ENCODE results near the gene TAF11L12.
"Not testable (repeated sequence)": the region's sequence is repeated elsewhere in the genome, so short reads cannot be mapped to it uniquely, and the experiment has no call there.

The TAF11L12 gene

GRCh38 chr5:17610092-17610491 lies at the start of gene TAF11L12:
Gene TAF11L12 (plus strand): TSS chr5:17610392.
- not testable (repeated sequence) for H3K36me3 ChIP-seq (replicated peaks; ENCODE audit: low read depth, low read length); H3K27me3 ChIP-seq (ENCODE audit: low read depth, low read length); H3K79me2 ChIP-seq (ENCODE audit: low read length); H3K27ac ChIP-seq (ENCODE audit: low read length); H3K4me1 ChIP-seq (ENCODE audit: low read length); H3K4me3 ChIP-seq (ENCODE audit: low read length); H2AFZ ChIP-seq (ENCODE audit: low read depth, low read length); H4K20me1 ChIP-seq (ENCODE audit: insufficient read depth, low read length); H3K9ac ChIP-seq (ENCODE audit: low read length); H3K4me2 ChIP-seq (ENCODE audit: low read length); H3K9me3 ChIP-seq (ENCODE audit: insufficient read depth, low read length)

- not testable (repeated sequence) for H2AFZ ChIP-seq (ENCODE audit: low read depth, low read length); H3K4me3 ChIP-seq (ENCODE audit: low read length); H3K9me3 ChIP-seq (ENCODE audit: insufficient read depth, low read length); H3K4me2 ChIP-seq (ENCODE audit: low read length); H3K27ac ChIP-seq (ENCODE audit: low read length); H3K9ac ChIP-seq (ENCODE audit: low read length); H3K36me3 ChIP-seq (replicated peaks; ENCODE audit: low read depth, low read length); H3K27me3 ChIP-seq (ENCODE audit: low read depth, low read length); H3K79me2 ChIP-seq (ENCODE audit: low read length); H3K4me1 ChIP-seq (ENCODE audit: low read length); H4K20me1 ChIP-seq (ENCODE audit: insufficient read depth, low read length)
Measured at GRCh38 chr5:17585658-17586057, 24.5 kb upstream of the TAF11L12 start, which contains the start of gene TAF11L7. Gene TAF11L7 (minus strand): TSS chr5:17585758.

- H3K79me2 ChIP-seq (ENCODE audit: low read length) = not testable (repeated sequence)
Measured at GRCh38 chr5:17590860-17591259, 19.3 kb upstream of the TAF11L12 start, which contains the start of gene TAF11L8. Gene TAF11L8 (minus strand): TSS chr5:17590960.

GRCh38 chr5:17594255-17594654 lies 15.9 kb upstream of the TAF11L12 start, which contains the start of gene TAF11L9:
Gene TAF11L9 (minus strand): TSS chr5:17594394.
- not testable (repeated sequence) for H3K9ac ChIP-seq (ENCODE audit: low read length); H3K9me3 ChIP-seq (ENCODE audit: insufficient read depth, low read length); H3K4me3 ChIP-seq (ENCODE audit: low read length); H3K27me3 ChIP-seq (ENCODE audit: low read depth, low read length); H4K20me1 ChIP-seq (ENCODE audit: insufficient read depth, low read length); H3K4me2 ChIP-seq (ENCODE audit: low read length); H3K27ac ChIP-seq (ENCODE audit: low read length); H3K4me1 ChIP-seq (ENCODE audit: low read length); H3K79me2 ChIP-seq (ENCODE audit: low read length); H2AFZ ChIP-seq (ENCODE audit: low read depth, low read length); H3K36me3 ChIP-seq (replicated peaks; ENCODE audit: low read depth, low read length)

More at GRCh38 chr5:17590860-17591259, 19.3 kb upstream of the TAF11L12 start, which contains the start of gene TAF11L8:
- not testable (repeated sequence) for H3K4me2 ChIP-seq (ENCODE audit: low read length); H2AFZ ChIP-seq (ENCODE audit: low read depth, low read length); H4K20me1 ChIP-seq (ENCODE audit: insufficient read depth, low read length); H3K9ac ChIP-seq (ENCODE audit: low read length); H3K36me3 ChIP-seq (replicated peaks; ENCODE audit: low read depth, low read length); H3K27ac ChIP-seq (ENCODE audit: low read length); H3K9me3 ChIP-seq (ENCODE audit: insufficient read depth, low read length); H3K4me3 ChIP-seq (ENCODE audit: low read length); H3K4me1 ChIP-seq (ENCODE audit: low read length); H3K27me3 ChIP-seq (ENCODE audit: low read depth, low read length)

GRCh38 chr5:17597728-17598127 lies 12.5 kb upstream of the TAF11L12 start, which contains the start of gene TAF11L10:
Gene TAF11L10 (minus strand): TSS chr5:17597828.
- H3K27me3 ChIP-seq (ENCODE audit: low read depth, low read length); H3K4me1 ChIP-seq (ENCODE audit: low read length); H3K4me2 ChIP-seq (ENCODE audit: low read length); H2AFZ ChIP-seq (ENCODE audit: low read depth, low read length); H3K4me3 ChIP-seq (ENCODE audit: low read length); H3K36me3 ChIP-seq (replicated peaks; ENCODE audit: low read depth, low read length); H3K9ac ChIP-seq (ENCODE audit: low read length); H3K79me2 ChIP-seq (ENCODE audit: low read length); H4K20me1 ChIP-seq (ENCODE audit: insufficient read depth, low read length); H3K27ac ChIP-seq (ENCODE audit: low read length); H3K9me3 ChIP-seq (ENCODE audit: insufficient read depth, low read length): not testable (repeated sequence)

- not testable (repeated sequence) for H3K27ac ChIP-seq (ENCODE audit: low read length); H3K4me3 ChIP-seq (ENCODE audit: low read length); H3K36me3 ChIP-seq (replicated peaks; ENCODE audit: low read depth, low read length); H3K79me2 ChIP-seq (ENCODE audit: low read length); H3K9ac ChIP-seq (ENCODE audit: low read length); H3K4me2 ChIP-seq (ENCODE audit: low read length); H2AFZ ChIP-seq (ENCODE audit: low read depth, low read length); H4K20me1 ChIP-seq (ENCODE audit: insufficient read depth, low read length); H3K9me3 ChIP-seq (ENCODE audit: insufficient read depth, low read length); H3K27me3 ChIP-seq (ENCODE audit: low read depth, low read length); H3K4me1 ChIP-seq (ENCODE audit: low read length)
Measured at GRCh38 chr5:17603880-17604279, 6.3 kb upstream of the TAF11L12 start, which contains the start of gene TAF11L11. Gene TAF11L11 (plus strand): TSS chr5:17604183.

- H3K9me3 ChIP-seq (ENCODE audit: insufficient read depth, low read length) = no peaks in the 10 kb centered on the region
- H3K27ac ChIP-seq (ENCODE audit: low read length) = no peak overlapping the region
- H3K4me1 ChIP-seq (ENCODE audit: low read length) = no peaks in the 10 kb centered on the region
- H3K4me2 ChIP-seq (ENCODE audit: low read length) = no peak overlapping the region
- no peaks in the 10 kb centered on the region for H3K27me3 ChIP-seq (ENCODE audit: low read depth, low read length)
- no peak for TF ChIP-seq CTCF (IDR thresholded peaks at IDR 0.05; ENCODE audit: low read depth, low read length)
- no peak for TF ChIP-seq EZH2phosphoT487 (IDR thresholded peaks at IDR 0.05; ENCODE audit: low read depth)
- H2AFZ ChIP-seq (ENCODE audit: low read depth, low read length) = no peak overlapping the region
- no peaks in the 10 kb centered on the region for H3K79me2 ChIP-seq (ENCODE audit: low read length)
- H3K4me3 ChIP-seq (ENCODE audit: low read length) = no peak overlapping the region
- H4K20me1 ChIP-seq (ENCODE audit: insufficient read depth, low read length) = no peaks in the 10 kb centered on the region
- H3K36me3 ChIP-seq (replicated peaks; ENCODE audit: low read depth, low read length) = no peaks in the 10 kb centered on the region
- H3K9ac ChIP-seq (ENCODE audit: low read length) = no peak overlapping the region
Measured at GRCh38 chr5:17604951-17605350, 5.2 kb upstream of the TAF11L12 start.

- not testable (repeated sequence) for H3K4me1 ChIP-seq (ENCODE audit: low read length); H3K36me3 ChIP-seq (replicated peaks; ENCODE audit: low read depth, low read length); H3K79me2 ChIP-seq (ENCODE audit: low read length)
Measured at GRCh38 chr5:17607461-17607860, 2.7 kb upstream of the TAF11L12 start.

More at GRCh38 chr5:17607461-17607860, 2.7 kb upstream of the TAF11L12 start:
- H4K20me1 ChIP-seq (ENCODE audit: insufficient read depth, low read length); H3K4me2 ChIP-seq (ENCODE audit: low read length); H3K9ac ChIP-seq (ENCODE audit: low read length); H2AFZ ChIP-seq (ENCODE audit: low read depth, low read length); H3K27ac ChIP-seq (ENCODE audit: low read length); H3K4me3 ChIP-seq (ENCODE audit: low read length); H3K9me3 ChIP-seq (ENCODE audit: insufficient read depth, low read length); H3K27me3 ChIP-seq (ENCODE audit: low read depth, low read length): not testable (repeated sequence)

Data from OCI-LY3 (cell line).